C4-2B (cell line): ENCODE measurements around the gene RBPJL.

Experiments
- CTCF ChIP-seq: fragments of 450-650 bp; conservative IDR thresholded peaks from 2 replicates; pipeline ENCODE4 v1.5.1; 2017; ENCODE audit warnings: mild to moderate bottlenecking
- ZFX ChIP-seq: fragments of 450-650 bp; IDR thresholded peaks from 2 replicates; pipeline ENCODE4 v1.6.1; 2017

GRCh38 chr20:45347297-45347935, 40.8 kb downstream of the RBPJL start:
- TF ChIP-seq CTCF: no peak
- no peak for TF ChIP-seq ZFX
